ENCODE results near the gene NT5M. TPM values are rescaled to one million over a fixed set of nuclear protein-coding genes. Genes with fewer than 3 reads are reported as not detected.

Gene NT5M
- total and polyA plus RNA-seq, 9 of the 15 experiments (the other 6 are each of a cell fraction or from before 2014, with no cell fraction given), result 0.24 to 10.1 (median 3.4) TPM

GRCh38 chr17:17343896-17344506, 40.8 kb downstream of the NT5M start:
- in situ Hi-C loops (cut with MboI) (no loop called here), intact Hi-C loops (cut with micrococcal nuclease) (no loop called here)
- H2AFZ ChIP-seq (ENCODE audit: low read depth, low read length), result no peak overlapping the region
- CTCF ChIA-PET (ENCODE audit: low intra/inter-chr PET ratio), result no interaction called here
- no peaks in the 10 kb centered on the region for H3K79me2 ChIP-seq (ENCODE audit: control insufficient read depth, insufficient read depth, low read length)
- no peak overlapping the region for H3K4me3 ChIP-seq
- FAIRE-seq (no peak), ATAC-seq (no peak), DNase-seq (ENCODE audit: extremely low read depth in 1 of 4, low spot score in 3 of 4) (no peak)
- H3K9me1 ChIP-seq (ENCODE audit: control insufficient read depth, insufficient read depth, low read length), result peaks cover 2% of the 10 kb centered on the region
- H3K4me2 ChIP-seq (ENCODE audit: insufficient read depth, low read length), result no peak overlapping the region
- no peak overlapping the region; a peak in 1 of 4 replicates for H3K9ac ChIP-seq (ENCODE audit: insufficient read depth in 1 of 2, low read depth in 2 of 2, low read length in 2 of 2)
- no TSS peak for BruUV-seq (replicated peaks)
- no peaks in the 10 kb centered on the region for H3K36me3 ChIP-seq (ENCODE audit: control insufficient read depth, insufficient read depth, low read length)
- H3K4me1 ChIP-seq (replicated peaks in 1 of 2; ENCODE audit: control insufficient read depth in 2 of 2, insufficient read depth in 2 of 2, low read length in 2 of 2), result peaks cover 0 to 12% of the 10 kb centered on the region in 2 experiments; a peak in 2 of 5 replicates
- 78% methylated on average over 8 of the region's 14 CpGs for WGBS (ENCODE audit: insufficient coverage, low coverage, missing lambda C conversion rate)
- H3K27me3 ChIP-seq (ENCODE audit: control insufficient read depth in 2 of 2, insufficient read depth in 2 of 2, low read length in 2 of 2), result no peaks in the 10 kb centered on the region
- H3K27ac ChIP-seq (ENCODE audit: extremely low read depth, low read depth, low read length), result no peak overlapping the region
- H3K9me3 ChIP-seq (replicated peaks; ENCODE audit: control insufficient read depth, insufficient read depth, low read depth, low read length), result no peaks in the 10 kb centered on the region
- POLR2A ChIA-PET, result no interaction called here
- H4K20me1 ChIP-seq (replicated peaks; ENCODE audit: control insufficient read depth, insufficient read depth, low read length), result no peaks in the 10 kb centered on the region
- TF ChIP-seq RBM39 (optimal IDR thresholded peaks at IDR 0.05; ENCODE audit: low read depth, low read length) (no peak), PYGO2 (tag; IDR thresholded peaks at IDR 0.05) (no peak), MXD1 (CRISPR knock-in tag; IDR thresholded peaks at IDR 0.05; ENCODE audit: borderline replicate concordance, poor library complexity, severe bottlenecking) (no peak), PKNOX1 (IDR thresholded peaks at IDR 0.05) (no peak), MIER1 (IDR thresholded peaks at IDR 0.05; ENCODE audit: low read depth) (no peak), MLX (CRISPR knock-in tag; conservative IDR thresholded peaks at IDR 0.05) (no peak), FOXK1 (CRISPR knock-in tag; IDR thresholded peaks at IDR 0.05; ENCODE audit: borderline replicate concordance) (no peak), ZNF408 (CRISPR knock-in tag; IDR thresholded peaks at IDR 0.05; ENCODE audit: low read depth) (no peak), RB1 (IDR thresholded peaks at IDR 0.05; ENCODE audit: low read depth) (no peak), KLF13 (tag; IDR thresholded peaks at IDR 0.05; ENCODE audit: borderline replicate concordance, low read depth) (no peak), NFYB (IDR thresholded peaks at IDR 0.05; ENCODE audit: extremely low read depth, insufficient read length) (no peak), XRCC5 (IDR thresholded peaks at IDR 0.05; ENCODE audit: low read depth, low read length) (no peak), ZNF592 (IDR thresholded peaks at IDR 0.05) (no peak), NFE2L1 (tag; IDR thresholded peaks at IDR 0.05; ENCODE audit: borderline replicate concordance, low read depth) (no peak), SPI1 (IDR thresholded peaks at IDR 0.05; ENCODE audit: borderline replicate concordance, low read depth, low read length) (no peak), SIX5 (IDR thresholded peaks at IDR 0.05; ENCODE audit: borderline replicate concordance in 1 of 2, insufficient read depth in 1 of 2, low read depth in 1 of 2, low read length in 2 of 2) (no peak)

Data from K562 (cell line).